Thoracic aorta (tissue), 2 donors: Measurements from ENCODE around the gene FTO. TPM values are rescaled to one million over a fixed set of nuclear protein-coding genes. Genes with fewer than 3 reads are reported as not detected.

Experiments used
- ATAC-seq: fragments of 150-250 bp; one replicate; pipeline ENCODE4 v1.8.0; 2017; ENCODE audit warnings: low read depth; ENCODE audit not compliant: insufficient number of reproducible peaks, low FRiP score
- DNase-seq: peaks from one replicate; pipeline ENCODE4 v3.0.0-alpha.2; 2020; ENCODE audit warnings: low spot score
- H3K27ac ChIP-seq, 2 donors: fragments of 200-600 bp; sonication (generic); 1 replicate in 1 of 2; 2 replicates in 1 of 2; pipeline ENCODE4 v1.5.1; 2016; ENCODE audit warnings: mild to moderate bottlenecking in 2 of 2, moderate library complexity in 2 of 2
- H3K27me3 ChIP-seq: fragments of 200-600 bp; sonication (generic); replicated peaks from 2 replicates; pipeline ENCODE4 v1.6.0; 2016; ENCODE audit warnings: mild to moderate bottlenecking; ENCODE audit not compliant: insufficient read depth
- H3K36me3 ChIP-seq: fragments of 200-600 bp; sonication (generic); one replicate; pipeline ENCODE4 v1.5.1; 2016
- H3K4me1 ChIP-seq, 2 donors: fragments of 200-600 bp; sonication (generic); 1 replicate in 1 of 2; 2 replicates in 1 of 2; pipeline versions ENCODE4 v1.5.1 to v1.6.0; 2016; ENCODE audit warnings: low read depth in 2 of 2, mild to moderate bottlenecking in 1 of 2; ENCODE audit not compliant: control insufficient read depth in 1 of 2
- H3K4me3 ChIP-seq: fragments of 200-600 bp; sonication (generic); 2 replicates; pipeline ENCODE4 v1.5.1; 2016; ENCODE audit warnings: mild to moderate bottlenecking
- H3K9me3 ChIP-seq: fragments of 200-600 bp; sonication (generic); 2 replicates; pipeline ENCODE4 v1.5.1; 2016
- CTCF ChIP-seq: fragments of 200-600 bp; sonication (generic); IDR thresholded peaks from one replicate; pipeline ENCODE4 v1.5.1; 2019; ENCODE audit warnings: antibody characterized with exemption
- total RNA-seq, 2 donors: library from RNA; depleted of rRNA; stranded (reverse); fragments of >200 nt; gene quantifications; one replicate each; pipeline versions ENCODE4 v1.1.0 to v1.2.3, GENCODE V29; 2016

FTO gene
- total RNA-seq, 2 donors from 2014 or later: 99.6 to 103 TPM

GRCh38 chr16:54000361-54000760, 296.4 kb downstream of the FTO start:
- H3K36me3 ChIP-seq: peaks cover 2% of the 10 kb centered on the region
- no peak overlapping the region for H3K27ac ChIP-seq
- no peak for ATAC-seq
- peaks cover 0 to 11% of the 10 kb centered on the region in 2 donors for H3K4me1 ChIP-seq
- H3K9me3 ChIP-seq: no peaks in the 10 kb centered on the region
- H3K4me3 ChIP-seq: no peak overlapping the region
- DNase-seq: no peak
- no peaks in the 10 kb centered on the region for H3K27me3 ChIP-seq
- no peak for TF ChIP-seq CTCF

- no peak for TF ChIP-seq CTCF
These were observed 302.7 kb downstream of the FTO start for GRCh38 chr16:54006693-54007092.

GRCh38 chr16:54007504-54007903, 303.5 kb downstream of the FTO start:
- Histone ChIP-seq H3K4me1 (no peaks in the 10 kb centered on the region), H3K36me3 (no peaks in the 10 kb centered on the region), H3K4me3 (no peak overlapping the region), H3K9me3 (peaks cover 3% of the 10 kb centered on the region), H3K27me3 (no peaks in the 10 kb centered on the region), H3K27ac (no peak overlapping the region)
- DNase-seq (no peak), ATAC-seq (no peak)
- TF ChIP-seq CTCF: no peak

More at GRCh38 chr16:54006693-54007092, 302.7 kb downstream of the FTO start:
- no peaks in the 10 kb centered on the region for H3K27me3 ChIP-seq
- ATAC-seq: no peak
- DNase-seq: no peak
- H3K27ac ChIP-seq: no peak overlapping the region
- no peaks in the 10 kb centered on the region for H3K4me1 ChIP-seq
- no peak overlapping the region for H3K4me3 ChIP-seq
- no peaks in the 10 kb centered on the region for H3K9me3 ChIP-seq
- H3K36me3 ChIP-seq: peaks cover 1% of the 10 kb centered on the region

GRCh38 chr16:54009464-54010176, 305.7 kb downstream of the FTO start:
- Histone ChIP-seq H3K36me3 (no peaks in the 10 kb centered on the region), H3K4me1 (no peaks in the 10 kb centered on the region), H3K9me3 (peaks cover 3% of the 10 kb centered on the region), H3K27me3 (no peaks in the 10 kb centered on the region), H3K27ac (no peak overlapping the region), H3K4me3 (no peak overlapping the region)
- ATAC-seq: no peak
- DNase-seq: no peak
- TF ChIP-seq CTCF: no peak

GRCh38 chr16:54015147-54015546, 311.2 kb downstream of the FTO start:
- no peak for ATAC-seq
- no peak for TF ChIP-seq CTCF
- Histone ChIP-seq H3K4me3 (no peak overlapping the region), H3K27me3 (no peaks in the 10 kb centered on the region), H3K27ac (no peak overlapping the region), H3K36me3 (no peaks in the 10 kb centered on the region), H3K9me3 (peaks cover 3% of the 10 kb centered on the region), H3K4me1 (no peaks in the 10 kb centered on the region)
- DNase-seq: no peak
